ENCODE results near the gene RND3.

DNA sequence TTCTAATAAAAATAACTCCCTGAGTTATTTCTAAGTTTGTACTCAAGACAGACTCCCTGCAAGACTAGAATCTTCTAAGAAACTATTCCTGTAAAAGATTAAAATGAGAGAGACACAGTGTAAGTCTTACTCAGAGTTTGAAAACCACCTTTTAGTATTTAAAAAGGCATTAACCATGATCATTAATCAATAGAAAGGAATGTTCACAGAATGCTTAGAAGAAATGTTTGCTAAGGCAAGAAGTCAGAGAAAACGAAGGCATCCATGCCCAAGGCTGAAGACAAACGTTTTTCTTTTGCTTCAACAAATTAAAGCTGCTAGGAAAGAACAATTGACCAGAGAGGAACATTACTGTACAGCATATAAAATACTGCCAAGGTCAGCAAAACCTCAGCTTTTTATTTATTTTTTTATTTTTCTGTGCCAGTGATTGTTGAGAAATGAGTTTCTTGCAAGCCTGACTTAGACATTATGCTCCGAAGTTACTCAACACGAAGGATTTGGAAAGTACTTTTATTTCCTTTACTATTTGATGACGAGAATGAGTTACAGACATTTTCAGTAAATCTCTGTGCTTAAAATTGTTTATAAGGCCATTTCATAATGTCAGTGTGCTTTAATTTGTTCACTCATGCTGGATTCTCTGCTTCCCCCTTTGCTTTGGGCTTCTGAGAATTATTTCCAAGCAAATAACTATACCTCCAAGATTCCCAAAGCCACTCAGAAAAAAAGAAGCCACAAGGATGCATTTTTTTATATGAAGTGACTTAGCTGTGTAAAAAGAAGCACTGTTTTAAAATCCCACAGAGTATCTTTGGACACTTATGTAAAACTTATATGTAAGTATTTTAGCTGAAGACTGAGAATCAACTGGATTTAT is 20.5 kb downstream of the RND3 start:
- TF ChIP-seq, protein P1, sequence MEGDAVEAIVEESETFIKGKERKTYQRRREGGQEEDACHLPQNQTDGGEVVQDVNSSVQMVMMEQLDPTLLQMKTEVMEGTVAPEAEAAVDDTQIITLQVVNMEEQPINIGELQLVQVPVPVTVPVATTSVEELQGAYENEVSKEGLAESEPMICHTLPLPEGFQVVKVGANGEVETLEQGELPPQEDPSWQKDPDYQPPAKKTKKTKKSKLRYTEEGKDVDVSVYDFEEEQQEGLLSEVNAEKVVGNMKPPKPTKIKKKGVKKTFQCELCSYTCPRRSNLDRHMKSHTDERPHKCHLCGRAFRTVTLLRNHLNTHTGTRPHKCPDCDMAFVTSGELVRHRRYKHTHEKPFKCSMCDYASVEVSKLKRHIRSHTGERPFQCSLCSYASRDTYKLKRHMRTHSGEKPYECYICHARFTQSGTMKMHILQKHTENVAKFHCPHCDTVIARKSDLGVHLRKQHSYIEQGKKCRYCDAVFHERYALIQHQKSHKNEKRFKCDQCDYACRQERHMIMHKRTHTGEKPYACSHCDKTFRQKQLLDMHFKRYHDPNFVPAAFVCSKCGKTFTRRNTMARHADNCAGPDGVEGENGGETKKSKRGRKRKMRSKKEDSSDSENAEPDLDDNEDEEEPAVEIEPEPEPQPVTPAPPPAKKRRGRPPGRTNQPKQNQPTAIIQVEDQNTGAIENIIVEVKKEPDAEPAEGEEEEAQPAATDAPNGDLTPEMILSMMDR (IDR thresholded peaks at IDR 0.05), result no peak
- TF ChIP-seq KDM5A (IDR thresholded peaks at IDR 0.05) (no peak), NR3C1 (IDR thresholded peaks at IDR 0.05) (no peak), EP300 (IDR thresholded peaks at IDR 0.05) (no peak), FOSL2 (IDR thresholded peaks at IDR 0.05) (no peak), FOSL2 (CRISPR knock-in tag; IDR thresholded peaks at IDR 0.05) (no peak), EHF (CRISPR knock-in tag; IDR thresholded peaks at IDR 0.05) (no peak)
- TF ChIP-seq, protein P2, sequence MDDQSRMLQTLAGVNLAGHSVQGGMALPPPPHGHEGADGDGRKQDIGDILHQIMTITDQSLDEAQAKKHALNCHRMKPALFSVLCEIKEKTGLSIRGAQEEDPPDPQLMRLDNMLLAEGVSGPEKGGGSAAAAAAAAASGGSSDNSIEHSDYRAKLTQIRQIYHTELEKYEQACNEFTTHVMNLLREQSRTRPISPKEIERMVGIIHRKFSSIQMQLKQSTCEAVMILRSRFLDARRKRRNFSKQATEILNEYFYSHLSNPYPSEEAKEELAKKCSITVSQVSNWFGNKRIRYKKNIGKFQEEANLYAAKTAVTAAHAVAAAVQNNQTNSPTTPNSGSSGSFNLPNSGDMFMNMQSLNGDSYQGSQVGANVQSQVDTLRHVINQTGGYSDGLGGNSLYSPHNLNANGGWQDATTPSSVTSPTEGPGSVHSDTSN (IDR thresholded peaks at IDR 0.05), result no peak
- TF ChIP-seq, protein P3, sequence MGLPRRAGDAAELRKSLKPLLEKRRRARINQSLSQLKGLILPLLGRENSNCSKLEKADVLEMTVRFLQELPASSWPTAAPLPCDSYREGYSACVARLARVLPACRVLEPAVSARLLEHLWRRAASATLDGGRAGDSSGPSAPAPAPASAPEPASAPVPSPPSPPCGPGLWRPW (IDR thresholded peaks at IDR 0.05), result no peak
